ENCODE measurements around the gene EPC2. TPM values are rescaled to one million over a fixed set of nuclear protein-coding genes. Genes with fewer than 3 reads are reported as not detected.
"Not testable (repeated sequence)": the region's sequence is repeated elsewhere in the genome, so short reads cannot be mapped to it uniquely, and the experiment has no call there.

EPC2 gene
- polyA plus RNA-seq, 1 of the 3 experiments (the other 2 are of a cell fraction): 8.8 TPM

DNA sequence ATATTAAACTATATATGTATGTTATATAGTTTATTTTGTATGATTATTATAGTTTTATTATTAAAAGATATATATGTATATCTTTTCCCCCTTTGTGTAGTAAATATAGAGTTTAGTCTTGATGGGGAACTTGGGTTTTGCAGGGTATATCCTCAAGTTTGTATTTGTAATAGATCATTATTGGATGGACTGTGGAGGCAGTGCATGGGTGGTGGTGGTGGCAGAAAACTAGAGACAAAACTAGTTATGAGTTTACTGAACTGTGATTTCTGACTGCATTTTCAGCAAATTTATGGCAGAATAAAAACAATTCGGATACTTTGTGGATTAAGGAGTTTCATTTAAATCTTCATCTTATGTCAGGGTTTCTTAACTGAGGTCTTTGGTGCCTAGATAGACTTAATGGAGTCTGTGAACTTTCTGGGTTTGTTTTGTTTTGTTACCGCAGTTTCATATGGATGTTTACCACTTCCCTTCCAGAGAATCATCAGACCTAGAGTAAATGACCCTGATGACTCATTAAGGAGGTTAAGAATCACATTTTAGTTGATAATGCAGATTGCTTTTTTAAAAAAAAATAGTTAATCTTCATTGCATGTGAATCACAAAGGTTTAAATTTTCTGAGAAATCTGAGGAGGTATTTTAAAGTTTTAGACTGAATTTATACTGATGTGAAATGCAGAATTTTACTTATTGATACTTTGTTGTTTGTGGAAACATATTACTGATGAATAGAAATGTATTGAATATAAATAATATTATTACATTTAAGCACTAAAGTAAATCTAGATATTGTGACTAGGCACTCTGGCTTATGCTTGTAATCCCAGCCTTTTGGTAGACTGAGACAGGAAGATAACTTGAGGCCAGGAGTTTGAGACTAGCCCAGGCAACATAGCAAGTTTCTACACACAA lies 14.5 kb downstream of the EPC2 start (continued):
- TF ChIP-seq YY1 (IDR thresholded peaks at IDR 0.05; ENCODE audit: low read depth): no peak

DNA sequence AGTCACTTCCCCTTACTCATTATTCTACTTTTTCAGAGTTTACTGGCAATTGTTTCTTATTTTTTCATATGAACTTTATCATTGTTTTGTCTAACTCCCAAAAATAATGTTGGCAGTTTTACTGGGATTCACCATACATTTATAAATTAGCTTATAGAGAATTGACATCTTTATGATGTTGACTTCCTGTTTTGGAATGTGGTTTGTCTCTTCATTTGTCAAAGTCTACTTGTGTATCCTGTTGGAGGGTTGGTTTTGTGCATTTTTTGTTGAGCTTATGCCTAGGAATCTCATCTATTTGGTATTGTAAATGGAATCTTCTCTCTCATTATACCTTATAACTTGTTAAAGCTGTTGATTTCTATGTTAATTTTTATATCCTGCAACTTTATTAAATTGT lies 16.4 kb downstream of the EPC2 start:
- H3F3A ChIP-seq (replicated peaks; ENCODE audit: insufficient read depth): no peaks in the 10 kb centered on the region
- H3K27me3 ChIP-seq (ENCODE audit: insufficient read depth): no peaks in the 10 kb centered on the region
- H3K27ac ChIP-seq (ENCODE audit: low read depth in 2 of 2, low read length in 1 of 2): no peak overlapping the region
- H3K9me3 ChIP-seq: no peaks in the 10 kb centered on the region
- CTCF ChIA-PET: interaction anchor here (0.6 kb wide), 1 partner anchor 178 kb away, joined by 3 read pairs; no protein-coding TSS in a partner anchor
- TF ChIP-seq TEAD4 (IDR thresholded peaks at IDR 0.05; ENCODE audit: borderline replicate concordance, insufficient read depth): no peak
- TF ChIP-seq, protein P1, sequence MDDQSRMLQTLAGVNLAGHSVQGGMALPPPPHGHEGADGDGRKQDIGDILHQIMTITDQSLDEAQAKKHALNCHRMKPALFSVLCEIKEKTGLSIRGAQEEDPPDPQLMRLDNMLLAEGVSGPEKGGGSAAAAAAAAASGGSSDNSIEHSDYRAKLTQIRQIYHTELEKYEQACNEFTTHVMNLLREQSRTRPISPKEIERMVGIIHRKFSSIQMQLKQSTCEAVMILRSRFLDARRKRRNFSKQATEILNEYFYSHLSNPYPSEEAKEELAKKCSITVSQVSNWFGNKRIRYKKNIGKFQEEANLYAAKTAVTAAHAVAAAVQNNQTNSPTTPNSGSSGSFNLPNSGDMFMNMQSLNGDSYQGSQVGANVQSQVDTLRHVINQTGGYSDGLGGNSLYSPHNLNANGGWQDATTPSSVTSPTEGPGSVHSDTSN (IDR thresholded peaks at IDR 0.05): peak; percentile 58; the same call in 1 of the 2 replicates
- DNase-seq: no peak
- H3K9me2 ChIP-seq: no peaks in the 10 kb centered on the region
- peaks cover 98% of the 10 kb centered on the region for H3K79me2 ChIP-seq (ENCODE audit: insufficient read depth)
- POLR2A ChIA-PET: no interaction called here
- H3K4me1 ChIP-seq (ENCODE audit: control insufficient read depth in 1 of 2, insufficient read depth in 2 of 2, low read depth in 1 of 2, low read length in 1 of 2): peaks cover 4 to 17% of the 10 kb centered on the region in 2 experiments; a peak in 3 of 4 replicates
- H3K9ac ChIP-seq: no peak overlapping the region
- no peak overlapping the region for H3K4me3 ChIP-seq (ENCODE audit: low read depth in 2 of 2, low read length in 1 of 2)
- no peak overlapping the region for H2AFZ ChIP-seq (ENCODE audit: low read depth)
- no peaks in the 10 kb centered on the region for H3K36me3 ChIP-seq (replicated peaks in 1 of 2; ENCODE audit: control insufficient read depth in 1 of 2, insufficient read depth in 2 of 2, low read length in 1 of 2)
- peaks cover 75% of the 10 kb centered on the region for H4K20me1 ChIP-seq (ENCODE audit: insufficient read depth)
- H3K4me2 ChIP-seq: no peak overlapping the region

DNA sequence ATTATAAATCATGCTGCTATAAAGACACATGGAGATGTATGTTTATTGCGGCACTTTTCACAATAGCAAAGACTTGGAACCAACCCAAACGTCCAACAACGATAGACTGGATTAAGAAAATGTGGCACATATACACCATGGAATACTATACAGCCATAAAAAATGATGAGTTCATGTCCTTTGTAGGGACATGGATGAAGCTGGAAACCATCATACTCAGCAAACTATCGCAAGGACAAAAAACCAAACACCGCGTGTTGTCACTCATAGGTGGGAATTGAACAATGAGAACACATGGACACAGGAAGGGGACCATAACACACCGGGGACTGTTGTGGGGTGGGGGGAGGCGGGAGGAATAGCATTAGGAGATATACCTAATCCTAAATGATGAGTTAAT lies 17.8 kb downstream of the EPC2 start:
- peaks cover 4 to 17% of the 10 kb centered on the region in 2 experiments; a peak in 3 of 4 replicates for H3K4me1 ChIP-seq (ENCODE audit: control insufficient read depth in 1 of 2, insufficient read depth in 2 of 2, low read depth in 1 of 2, low read length in 1 of 2)
- CTCF ChIA-PET: interaction anchor here (1.5 kb wide), 1 partner anchor 328 kb away, joined by 4 read pairs; no protein-coding TSS in a partner anchor
- 98% methylated on average over 8 of the region's 8 CpGs for WGBS (ENCODE audit: low lambda C conversion rate)
- H3K9me3 ChIP-seq; H3K9me2 ChIP-seq; H2AFZ ChIP-seq (ENCODE audit: low read depth); H3K4me3 ChIP-seq (ENCODE audit: low read depth in 2 of 2, low read length in 1 of 2); H3K4me2 ChIP-seq; DNase-seq; H3K27ac ChIP-seq (ENCODE audit: low read depth in 2 of 2, low read length in 1 of 2); POLR2A ChIA-PET; H3K27me3 ChIP-seq (ENCODE audit: insufficient read depth); H3F3A ChIP-seq (replicated peaks; ENCODE audit: insufficient read depth); H3K36me3 ChIP-seq (replicated peaks in 1 of 2; ENCODE audit: control insufficient read depth in 1 of 2, insufficient read depth in 2 of 2, low read length in 1 of 2); H3K9ac ChIP-seq: not testable (repeated sequence)
- H3K79me2 ChIP-seq (ENCODE audit: insufficient read depth): peaks cover 98% of the 10 kb centered on the region
- H4K20me1 ChIP-seq (ENCODE audit: insufficient read depth): peaks cover 75% of the 10 kb centered on the region

DNA sequence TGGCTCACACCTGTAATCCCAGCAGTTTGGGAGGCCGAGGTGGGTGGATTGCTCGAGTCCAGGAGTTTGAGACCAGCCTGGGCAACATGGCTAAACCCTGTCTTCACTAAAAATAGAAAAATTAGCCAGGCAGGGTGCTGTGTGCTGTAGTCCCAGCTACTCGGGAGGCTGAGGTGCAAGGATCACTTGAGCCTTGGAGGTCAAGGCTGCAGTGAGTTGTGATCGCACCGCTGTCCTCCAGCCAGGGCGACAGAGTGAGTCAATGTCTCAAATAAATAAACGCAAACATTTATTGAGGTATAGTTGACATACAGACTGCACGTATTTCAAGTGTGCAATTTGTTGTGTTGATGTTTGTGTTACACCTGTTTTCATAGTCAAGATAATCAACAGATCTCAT lies 19.7 kb downstream of the EPC2 start:
- no peak overlapping the region for H3K27ac ChIP-seq (ENCODE audit: low read depth in 2 of 2, low read length in 1 of 2)
- peaks cover 0 to 12% of the 10 kb centered on the region in 2 experiments; a peak in 2 of 4 replicates for H3K4me1 ChIP-seq (ENCODE audit: control insufficient read depth in 1 of 2, insufficient read depth in 2 of 2, low read depth in 1 of 2, low read length in 1 of 2)
- POLR2A ChIA-PET: no interaction called here
- H3K4me3 ChIP-seq (ENCODE audit: low read depth in 2 of 2, low read length in 1 of 2): no peak overlapping the region
- H3K36me3 ChIP-seq (replicated peaks in 1 of 2; ENCODE audit: control insufficient read depth in 1 of 2, insufficient read depth in 2 of 2, low read length in 1 of 2): no peaks in the 10 kb centered on the region
- H3K27me3 ChIP-seq (ENCODE audit: insufficient read depth): no peaks in the 10 kb centered on the region
- peaks cover 98% of the 10 kb centered on the region for H3K79me2 ChIP-seq (ENCODE audit: insufficient read depth)
- no peaks in the 10 kb centered on the region for H3K9me2 ChIP-seq
- H4K20me1 ChIP-seq (ENCODE audit: insufficient read depth): peaks cover 76% of the 10 kb centered on the region
- no peak overlapping the region for H3K9ac ChIP-seq
- no peaks in the 10 kb centered on the region for H3F3A ChIP-seq (replicated peaks; ENCODE audit: insufficient read depth)
- no peak for DNase-seq
- WGBS (ENCODE audit: low lambda C conversion rate): 93% methylated on average over 8 of the region's 8 CpGs
- CTCF ChIA-PET: interaction anchor here (1.3 kb wide), 1 partner anchor 15 kb away, joined by 3 read pairs; no protein-coding TSS in a partner anchor
- no peaks in the 10 kb centered on the region for H3K9me3 ChIP-seq
- H2AFZ ChIP-seq (ENCODE audit: low read depth): no peak overlapping the region
- H3K4me2 ChIP-seq: no peak overlapping the region
- no peak for TF ChIP-seq IRF3 (IDR thresholded peaks at IDR 0.05; ENCODE audit: low read depth, low read length)
- TF ChIP-seq ELF1 (IDR thresholded peaks at IDR 0.05): no peak
- no peak for TF ChIP-seq RCOR1 (IDR thresholded peaks at IDR 0.05; ENCODE audit: low read length)
- no peak for TF ChIP-seq CHD2 (IDR thresholded peaks at IDR 0.05; ENCODE audit: low read length, partially characterized antibody)
- TF ChIP-seq RFX5 (IDR thresholded peaks at IDR 0.05; ENCODE audit: low read length): no peak
- TF ChIP-seq CTCF (IDR thresholded peaks at IDR 0.05): no peak
- no peak for TF ChIP-seq MXI1 (IDR thresholded peaks at IDR 0.05; ENCODE audit: low read depth, low read length)
- no peak for TF ChIP-seq TCF12 (IDR thresholded peaks at IDR 0.05)
- TF ChIP-seq, protein P2, sequence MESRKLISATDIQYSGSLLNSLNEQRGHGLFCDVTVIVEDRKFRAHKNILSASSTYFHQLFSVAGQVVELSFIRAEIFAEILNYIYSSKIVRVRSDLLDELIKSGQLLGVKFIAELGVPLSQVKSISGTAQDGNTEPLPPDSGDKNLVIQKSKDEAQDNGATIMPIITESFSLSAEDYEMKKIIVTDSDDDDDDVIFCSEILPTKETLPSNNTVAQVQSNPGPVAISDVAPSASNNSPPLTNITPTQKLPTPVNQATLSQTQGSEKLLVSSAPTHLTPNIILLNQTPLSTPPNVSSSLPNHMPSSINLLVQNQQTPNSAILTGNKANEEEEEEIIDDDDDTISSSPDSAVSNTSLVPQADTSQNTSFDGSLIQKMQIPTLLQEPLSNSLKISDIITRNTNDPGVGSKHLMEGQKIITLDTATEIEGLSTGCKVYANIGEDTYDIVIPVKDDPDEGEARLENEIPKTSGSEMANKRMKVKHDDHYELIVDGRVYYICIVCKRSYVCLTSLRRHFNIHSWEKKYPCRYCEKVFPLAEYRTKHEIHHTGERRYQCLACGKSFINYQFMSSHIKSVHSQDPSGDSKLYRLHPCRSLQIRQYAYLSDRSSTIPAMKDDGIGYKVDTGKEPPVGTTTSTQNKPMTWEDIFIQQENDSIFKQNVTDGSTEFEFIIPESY (IDR thresholded peaks at IDR 0.05; ENCODE audit: borderline replicate concordance, low read depth): no peak
- no peak for TF ChIP-seq TEAD4 (IDR thresholded peaks at IDR 0.05; ENCODE audit: borderline replicate concordance, insufficient read depth)
